Measurements from ENCODE around the gene CUTC.

DNA sequence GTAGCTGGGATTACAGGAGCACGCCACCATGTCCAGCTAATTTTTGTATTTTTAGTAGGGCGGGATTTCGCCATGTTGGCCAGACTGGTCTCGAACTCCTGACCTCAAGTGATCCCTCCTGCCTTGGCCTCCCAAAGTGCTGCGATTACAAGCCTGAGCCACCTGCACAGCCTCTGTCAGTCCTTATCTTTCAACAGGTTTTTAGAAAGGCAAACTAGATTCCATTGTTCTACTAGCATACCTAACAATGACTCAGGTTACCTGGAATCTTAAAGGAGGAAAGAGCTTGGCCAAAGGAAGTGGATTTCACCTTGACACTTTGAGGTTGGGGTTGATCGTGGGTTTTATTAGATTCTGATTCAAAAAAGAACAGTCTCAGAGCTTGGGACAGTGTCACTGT is 53.6 kb downstream of the CUTC start:
- TF ChIP-seq POLR2A (IDR thresholded peaks at IDR 0.05; ENCODE audit: borderline replicate concordance, extremely low read depth, insufficient read depth, insufficient read length) (no peak), FOSL1 (IDR thresholded peaks at IDR 0.05; ENCODE audit: low read depth) (no peak), RAD21 (IDR thresholded peaks at IDR 0.05; ENCODE audit: low read depth) (no peak), SIN3A (IDR thresholded peaks at IDR 0.05; ENCODE audit: low read depth) (no peak)
- TF ChIP-seq, protein P1, sequence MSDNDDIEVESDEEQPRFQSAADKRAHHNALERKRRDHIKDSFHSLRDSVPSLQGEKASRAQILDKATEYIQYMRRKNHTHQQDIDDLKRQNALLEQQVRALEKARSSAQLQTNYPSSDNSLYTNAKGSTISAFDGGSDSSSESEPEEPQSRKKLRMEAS (IDR thresholded peaks at IDR 0.05): no peak
- TF ChIP-seq, protein P2, sequence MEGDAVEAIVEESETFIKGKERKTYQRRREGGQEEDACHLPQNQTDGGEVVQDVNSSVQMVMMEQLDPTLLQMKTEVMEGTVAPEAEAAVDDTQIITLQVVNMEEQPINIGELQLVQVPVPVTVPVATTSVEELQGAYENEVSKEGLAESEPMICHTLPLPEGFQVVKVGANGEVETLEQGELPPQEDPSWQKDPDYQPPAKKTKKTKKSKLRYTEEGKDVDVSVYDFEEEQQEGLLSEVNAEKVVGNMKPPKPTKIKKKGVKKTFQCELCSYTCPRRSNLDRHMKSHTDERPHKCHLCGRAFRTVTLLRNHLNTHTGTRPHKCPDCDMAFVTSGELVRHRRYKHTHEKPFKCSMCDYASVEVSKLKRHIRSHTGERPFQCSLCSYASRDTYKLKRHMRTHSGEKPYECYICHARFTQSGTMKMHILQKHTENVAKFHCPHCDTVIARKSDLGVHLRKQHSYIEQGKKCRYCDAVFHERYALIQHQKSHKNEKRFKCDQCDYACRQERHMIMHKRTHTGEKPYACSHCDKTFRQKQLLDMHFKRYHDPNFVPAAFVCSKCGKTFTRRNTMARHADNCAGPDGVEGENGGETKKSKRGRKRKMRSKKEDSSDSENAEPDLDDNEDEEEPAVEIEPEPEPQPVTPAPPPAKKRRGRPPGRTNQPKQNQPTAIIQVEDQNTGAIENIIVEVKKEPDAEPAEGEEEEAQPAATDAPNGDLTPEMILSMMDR (IDR thresholded peaks at IDR 0.05 in 2 of 3, conservative IDR thresholded peaks at IDR 0.05 in 1 of 3; ENCODE audit: borderline replicate concordance in 1 of 3, insufficient read depth in 1 of 3, low read depth in 2 of 3, low read length in 2 of 3): no peak

Measured in HCT116 (cell line).